SIG-M5 treated with dmso at 0.1 percent for 504 hours (cell line): Measurements from ENCODE around the gene CELSR3.

Experiments
- DNase-seq: peaks from one replicate; lab custom pipeline; 2025; ENCODE audit not compliant: unreplicated experiment; lab: John Stamatoyannopoulos, UW

CELSR3 gene

GRCh38 chr3:48661501-48662144 is 1.1 kb downstream of the CELSR3 start:
- DNase-seq, result peak; percentile 57

GRCh38 chr3:48660800-48661400 is 1.8 kb downstream of the CELSR3 start:
- DNase-seq, result no peak

- DNase-seq, result no peak
Measured at GRCh38 chr3:48656841-48657281, 5.8 kb downstream of the CELSR3 start.

GRCh38 chr3:48656061-48656840 is 6.4 kb downstream of the CELSR3 start:
- DNase-seq, result peak; percentile 23

- no peak for DNase-seq
Measured at GRCh38 chr3:48655606-48656005, 7.1 kb downstream of the CELSR3 start.

- DNase-seq, result no peak
Measured at GRCh38 chr3:48655063-48655462, 7.6 kb downstream of the CELSR3 start.

- DNase-seq, result no peak
Measured at GRCh38 chr3:48652923-48653715, 9.6 kb downstream of the CELSR3 start.

GRCh38 chr3:48651771-48652170 is 10.9 kb downstream of the CELSR3 start:
- no peak for DNase-seq

GRCh38 chr3:48650723-48651122 is 12.0 kb downstream of the CELSR3 start:
- no peak for DNase-seq

GRCh38 chr3:48648188-48648850 is 14.4 kb downstream of the CELSR3 start:
- no peak for DNase-seq

- DNase-seq, result no peak
Measured at GRCh38 chr3:48647714-48648113, 15.0 kb downstream of the CELSR3 start.

GRCh38 chr3:48644898-48645760 is 17.6 kb downstream of the CELSR3 start:
- DNase-seq, result no peak

GRCh38 chr3:48642605-48643004 is 20.1 kb downstream of the CELSR3 start:
- no peak for DNase-seq

- no peak for DNase-seq
Measured at GRCh38 chr3:48641396-48641795, 21.3 kb downstream of the CELSR3 start.

GRCh38 chr3:48639944-48640606 is 22.6 kb downstream of the CELSR3 start:
- no peak for DNase-seq

- DNase-seq, result no peak
Measured at GRCh38 chr3:48637305-48637704, 25.4 kb downstream of the CELSR3 start.

- no peak for DNase-seq
Measured at GRCh38 chr3:48636149-48636655, 26.5 kb downstream of the CELSR3 start.

GRCh38 chr3:48635222-48636021 is 27.3 kb downstream of the CELSR3 start, which contains the start of gene SLC26A6:
Gene SLC26A6, minus strand, starts transcription at chr3:48635461. Its CDS starts 68 bp downstream, at chr3:48635393.
- DNase-seq, result peak; percentile 93
